Umbilical cord (tissue), 2 donors: ENCODE data around the gene NEK6. TPM values are rescaled to one million over a fixed set of nuclear protein-coding genes. Genes with fewer than 3 reads are reported as not detected.

Source experiments
- DNase-seq: peaks from one replicate; pipeline ENCODE4 v3.0.0-alpha.2; 2015; ENCODE audit warnings: low spot score
- total RNA-seq: library from RNA; depleted of rRNA; stranded (reverse); fragments of >200 nt; gene quantifications from one replicate; pipeline ENCODE4 v1.2.3, GENCODE V29; 2014; ENCODE audit warnings: low replicate concordance; ENCODE audit not compliant: insufficient read depth

NEK6 gene
- total RNA-seq, 1 donor from 2014 or later = 32.0 TPM

GRCh38 chr9:124373851-124374250, 116.1 kb downstream of the NEK6 start:
- DNase-seq = no peak

- no peak for DNase-seq
These were observed 118.0 kb downstream of the NEK6 start for GRCh38 chr9:124375726-124376125.

GRCh38 chr9:124376329-124376728, 118.6 kb downstream of the NEK6 start:
- DNase-seq = no peak

GRCh38 chr9:124377551-124378406, 120.0 kb downstream of the NEK6 start:
- no peak for DNase-seq

GRCh38 chr9:124381170-124381945, 123.6 kb downstream of the NEK6 start:
- no peak for DNase-seq

GRCh38 chr9:124384210-124384609, 126.5 kb downstream of the NEK6 start:
- DNase-seq = no peak

GRCh38 chr9:124384846-124385245, 127.1 kb downstream of the NEK6 start:
- no peak for DNase-seq

- no peak for DNase-seq
These were observed 127.9 kb downstream of the NEK6 start for GRCh38 chr9:124385623-124386022.

- no peak for DNase-seq
These were observed 128.5 kb downstream of the NEK6 start for GRCh38 chr9:124386201-124386600.

- DNase-seq = no peak
These were observed 130.7 kb downstream of the NEK6 start for GRCh38 chr9:124388275-124389048.

GRCh38 chr9:124389146-124389939, 131.6 kb downstream of the NEK6 start:
- no peak for DNase-seq

GRCh38 chr9:124390794-124391658, 133.3 kb downstream of the NEK6 start:
- peak; percentile 86 for DNase-seq

GRCh38 chr9:124392254-124392870, 134.6 kb downstream of the NEK6 start:
- no peak for DNase-seq

- peak; percentile 27 for DNase-seq
These were observed 135.2 kb downstream of the NEK6 start for GRCh38 chr9:124392871-124393460.

GRCh38 chr9:124394167-124394566, 136.4 kb downstream of the NEK6 start:
- peak; percentile 52 for DNase-seq

- no peak for DNase-seq
These were observed 136.8 kb downstream of the NEK6 start for GRCh38 chr9:124394596-124394995.

GRCh38 chr9:124395826-124396225, 138.1 kb downstream of the NEK6 start:
- no peak for DNase-seq

- no peak for DNase-seq
These were observed 140.6 kb downstream of the NEK6 start for GRCh38 chr9:124398191-124398935.
